HG03025 (cell line): ENCODE data around the gene DLGAP1.

Experiments used
- ATAC-seq: cut with Tn5 transposase; IDR thresholded peaks from one replicate; pipeline ENCODE4 v1.9.1; 2021; ENCODE audit warnings: mild to moderate bottlenecking, moderate library complexity; ENCODE audit not compliant: unreplicated experiment, low FRiP score

DLGAP1 gene

GRCh38 chr18:3753106-3753505 is 702.0 kb downstream of the DLGAP1 start:
- ATAC-seq, result no peak

- ATAC-seq, result no peak
Observed at GRCh38 chr18:3748086-3748485, 707.0 kb downstream of the DLGAP1 start.

- ATAC-seq, result no peak
Observed at GRCh38 chr18:3747176-3747973, 707.7 kb downstream of the DLGAP1 start.

GRCh38 chr18:3742541-3742940 is 712.6 kb downstream of the DLGAP1 start:
- ATAC-seq, result no peak

GRCh38 chr18:3741333-3741732 is 713.8 kb downstream of the DLGAP1 start:
- no peak for ATAC-seq

GRCh38 chr18:3728704-3729437 is 726.2 kb downstream of the DLGAP1 start:
- ATAC-seq, result no peak

GRCh38 chr18:3727274-3727673 is 727.8 kb downstream of the DLGAP1 start:
- ATAC-seq, result no peak

- ATAC-seq, result no peak
Observed at GRCh38 chr18:3726238-3726951, 728.7 kb downstream of the DLGAP1 start.

GRCh38 chr18:3725115-3725514 is 730.0 kb downstream of the DLGAP1 start:
- no peak for ATAC-seq

- no peak for ATAC-seq
Observed at GRCh38 chr18:3723554-3723953, 731.6 kb downstream of the DLGAP1 start.

- ATAC-seq, result no peak
Observed at GRCh38 chr18:3722649-3723433, 732.3 kb downstream of the DLGAP1 start.

GRCh38 chr18:3721771-3722648 is 733.1 kb downstream of the DLGAP1 start:
- ATAC-seq, result no peak

- ATAC-seq, result no peak
Observed at GRCh38 chr18:3720818-3721545, 734.1 kb downstream of the DLGAP1 start.

- no peak for ATAC-seq
Observed at GRCh38 chr18:3720159-3720558, 734.9 kb downstream of the DLGAP1 start.

- ATAC-seq, result no peak
Observed at GRCh38 chr18:3717376-3718025, 737.6 kb downstream of the DLGAP1 start.

- ATAC-seq, result no peak
Observed at GRCh38 chr18:3716116-3716660, 738.9 kb downstream of the DLGAP1 start.

GRCh38 chr18:3715231-3716080 is 739.7 kb downstream of the DLGAP1 start:
- ATAC-seq, result no peak
